HG02798 (cell line): ENCODE measurements around the gene COL26A1.
"Not testable (repeated sequence)": the region's sequence is repeated elsewhere in the genome, so short reads cannot be mapped to it uniquely, and the experiment has no call there.

ENCODE experiments used
- ATAC-seq: cut with Tn5 transposase; IDR thresholded peaks from one replicate; pipeline ENCODE4 v1.9.1; 2021; ENCODE audit warnings: mild to moderate bottlenecking; ENCODE audit not compliant: unreplicated experiment, poor library complexity

COL26A1 gene

GRCh38 chr7:101399759-101400158, 37.1 kb downstream of the COL26A1 start:
- ATAC-seq: no peak

- no peak for ATAC-seq
Observed at GRCh38 chr7:101400751-101401150, 38.1 kb downstream of the COL26A1 start.

- no peak for ATAC-seq
Observed at GRCh38 chr7:101401390-101402080, 38.9 kb downstream of the COL26A1 start.

- ATAC-seq: no peak
Observed at GRCh38 chr7:101402081-101402779, 39.6 kb downstream of the COL26A1 start.

GRCh38 chr7:101402835-101403234, 40.2 kb downstream of the COL26A1 start:
- ATAC-seq: no peak

DNA sequence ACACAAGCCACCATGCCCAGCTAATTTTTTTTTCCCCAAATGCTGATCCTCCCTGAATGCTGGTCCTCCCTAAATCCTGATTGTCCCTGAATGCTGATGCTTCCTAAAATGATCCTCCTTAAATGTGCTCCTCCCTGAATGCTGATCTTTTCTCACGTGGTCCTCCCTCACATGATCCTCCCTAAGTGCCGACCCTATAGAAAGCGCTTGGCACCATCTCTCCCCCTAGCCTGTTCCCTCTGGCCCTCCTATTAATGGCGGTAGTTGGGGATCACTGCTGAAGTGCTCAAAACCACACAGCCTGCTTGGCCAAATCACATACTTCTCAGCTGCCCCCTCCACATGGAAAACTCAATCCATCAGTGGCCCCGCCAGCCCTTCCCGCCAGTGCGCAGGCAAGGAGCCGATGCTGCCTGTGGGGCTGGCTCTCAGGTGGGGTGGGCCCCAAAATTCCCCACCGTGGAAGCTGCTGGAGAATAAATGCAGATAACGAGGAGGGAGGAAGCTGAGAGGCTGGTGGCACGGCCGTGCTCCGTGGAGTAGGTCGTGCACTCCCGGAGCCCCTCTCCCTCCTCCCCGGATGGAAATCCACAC, 42.9 kb downstream of the COL26A1 start:
- ATAC-seq: no peak

GRCh38 chr7:101410743-101411507, 48.2 kb downstream of the COL26A1 start:
- no peak for ATAC-seq

DNA sequence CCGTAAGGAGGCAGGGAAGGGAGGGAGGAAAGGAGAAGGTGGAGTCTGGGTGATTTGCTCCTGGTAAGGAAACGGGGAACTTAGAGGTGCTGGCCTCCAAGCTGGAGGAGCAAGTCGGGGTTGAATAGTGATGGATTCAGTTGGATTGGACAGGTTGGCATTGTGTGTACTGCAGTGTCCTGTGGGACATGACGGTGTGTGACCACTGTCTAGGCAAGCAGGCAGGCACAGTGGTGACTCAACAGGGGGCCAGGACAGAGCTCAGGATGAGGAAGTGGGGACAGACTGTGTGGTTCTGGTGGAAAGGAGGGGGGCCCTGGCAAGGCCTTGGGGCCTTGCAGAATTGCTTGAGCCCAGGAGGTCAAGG, 48.8 kb downstream of the COL26A1 start:
- no peak for ATAC-seq

DNA sequence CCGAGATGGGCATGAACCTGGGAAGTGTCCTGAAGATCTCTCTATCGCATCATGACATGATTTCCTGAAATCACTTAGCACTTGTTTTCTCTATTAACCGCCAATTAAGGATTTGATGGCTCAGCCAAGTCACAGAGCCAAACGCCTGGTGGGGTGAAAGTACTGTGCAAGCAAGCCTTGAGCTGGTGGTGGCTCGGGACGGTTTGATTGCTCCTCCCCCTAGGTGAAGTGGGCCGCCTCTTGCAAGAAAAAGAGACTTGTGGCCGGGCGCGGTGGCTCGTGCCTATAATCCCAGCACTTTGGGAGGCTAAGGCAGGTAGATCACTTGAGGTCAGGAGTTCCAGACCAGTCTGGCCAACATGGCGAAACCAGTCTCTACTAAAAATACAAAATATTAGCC, 50.3 kb downstream of the COL26A1 start:
- ATAC-seq: no peak

DNA sequence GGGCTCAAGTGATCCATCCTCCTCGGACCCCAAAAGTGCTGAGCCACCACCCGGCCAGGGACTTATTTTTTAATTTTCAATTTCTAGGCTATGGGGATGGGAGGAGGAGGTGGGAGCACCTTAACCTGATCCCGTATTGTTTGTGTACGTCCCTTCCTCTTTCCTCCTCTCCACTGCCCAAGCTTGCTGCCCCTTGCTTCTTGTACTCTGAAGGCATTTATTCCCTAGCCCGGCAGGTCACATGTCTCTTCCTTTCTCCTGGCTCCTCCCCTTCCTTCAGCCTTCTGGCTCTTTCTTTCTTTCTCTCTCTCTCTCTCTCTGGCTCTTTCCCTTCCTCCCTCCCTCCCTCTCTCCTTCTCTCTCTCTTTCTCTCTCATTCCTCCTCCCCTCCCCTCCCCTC, 56.0 kb downstream of the COL26A1 start:
- ATAC-seq: no peak

DNA sequence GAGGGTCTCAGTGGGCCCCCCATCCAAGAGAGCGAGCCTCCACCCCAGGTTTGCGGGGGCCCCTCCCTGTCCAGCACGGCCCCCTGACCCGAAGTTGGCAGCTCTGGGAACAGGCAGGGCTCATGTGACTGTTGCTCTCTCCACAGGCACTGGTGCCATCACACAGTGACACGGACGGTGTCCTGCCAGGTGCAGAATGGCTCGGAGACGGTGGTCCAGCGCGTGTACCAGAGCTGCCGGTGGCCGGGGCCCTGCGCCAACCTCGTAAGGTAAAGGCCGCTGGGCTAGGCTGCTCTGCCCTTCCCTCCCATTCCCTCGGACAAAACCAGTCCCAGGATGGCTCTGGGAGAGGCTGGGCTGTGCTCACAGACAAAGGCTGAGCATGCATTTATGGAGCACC, 57.2 kb downstream of the COL26A1 start:
- ATAC-seq: no peak

- ATAC-seq: no peak
Observed at GRCh38 chr7:101420436-101420835, 57.8 kb downstream of the COL26A1 start.

DNA sequence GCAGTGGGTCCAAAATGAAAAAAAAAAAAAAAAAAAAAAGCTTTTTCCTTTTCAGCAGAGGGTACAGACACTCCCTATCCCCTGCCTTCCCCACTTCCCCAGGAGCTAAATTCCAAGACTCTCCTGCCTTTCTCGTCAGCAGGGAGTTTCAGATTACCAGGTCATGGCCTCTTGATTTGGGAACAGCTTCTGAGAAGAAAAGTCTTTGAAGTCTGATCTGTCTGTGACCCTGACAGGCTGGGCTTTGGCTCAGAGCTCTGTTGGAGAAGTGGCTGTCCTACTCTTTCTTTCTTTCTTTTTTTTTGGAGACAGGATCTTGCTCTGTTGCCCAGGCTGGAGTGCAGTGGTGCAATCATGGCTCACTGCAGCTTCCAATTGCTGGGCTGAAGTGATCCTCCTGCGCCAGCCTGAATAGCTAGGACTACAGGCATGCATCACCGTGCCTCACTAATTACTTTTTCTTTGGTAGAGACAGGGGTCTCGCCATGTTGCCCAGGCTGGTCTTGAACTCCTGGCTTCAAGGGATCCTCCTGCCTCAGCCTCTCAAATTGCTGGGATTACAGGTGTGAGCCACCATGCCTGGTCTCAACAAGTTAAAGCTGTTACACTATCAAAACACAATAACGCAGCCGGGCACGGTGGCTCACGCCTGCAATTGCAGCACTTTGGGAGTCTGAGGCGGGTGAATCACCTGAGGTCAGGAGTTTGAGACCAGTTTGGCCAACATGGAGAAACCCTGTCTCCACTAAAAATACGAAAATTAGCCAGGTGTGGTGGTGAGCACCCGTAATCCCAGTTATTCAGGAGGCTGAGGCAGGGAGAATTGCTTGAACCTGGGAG, 59.9 kb downstream of the COL26A1 start:
- no peak for ATAC-seq

DNA sequence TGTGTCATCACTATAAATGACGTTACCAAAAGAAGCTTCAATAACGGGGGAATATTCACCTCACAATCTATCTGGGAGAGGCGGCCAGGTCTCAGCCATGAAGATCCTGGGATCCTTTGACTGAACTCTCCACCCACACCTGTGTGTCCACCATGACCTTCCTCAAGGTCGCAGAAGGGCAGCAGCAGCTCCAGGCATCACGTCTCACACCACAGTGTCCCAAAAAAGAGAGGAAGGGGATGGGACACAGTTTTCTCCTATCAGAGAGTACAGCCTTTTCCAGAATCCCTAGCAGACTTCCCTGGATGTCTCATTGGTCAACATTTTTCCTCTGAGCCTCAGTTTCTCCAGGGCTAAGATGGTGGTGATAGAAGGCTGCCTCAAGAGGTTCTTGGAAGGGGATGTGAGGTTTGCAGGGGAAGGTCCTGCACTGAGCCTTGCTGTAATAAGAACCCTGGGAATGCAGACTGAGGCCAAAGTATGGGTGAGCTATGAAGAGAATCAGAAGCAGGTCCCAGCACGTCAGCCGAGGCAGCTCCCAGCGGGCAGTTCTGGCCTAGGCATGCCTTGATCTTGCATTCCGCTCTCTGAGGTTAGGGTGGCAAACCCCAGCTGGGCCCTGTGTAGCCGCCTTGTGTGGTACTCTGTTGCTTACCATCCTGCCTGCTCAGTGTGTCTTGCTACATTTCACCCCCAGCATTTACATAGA, 63.8 kb downstream of the COL26A1 start:
- no peak for ATAC-seq

DNA sequence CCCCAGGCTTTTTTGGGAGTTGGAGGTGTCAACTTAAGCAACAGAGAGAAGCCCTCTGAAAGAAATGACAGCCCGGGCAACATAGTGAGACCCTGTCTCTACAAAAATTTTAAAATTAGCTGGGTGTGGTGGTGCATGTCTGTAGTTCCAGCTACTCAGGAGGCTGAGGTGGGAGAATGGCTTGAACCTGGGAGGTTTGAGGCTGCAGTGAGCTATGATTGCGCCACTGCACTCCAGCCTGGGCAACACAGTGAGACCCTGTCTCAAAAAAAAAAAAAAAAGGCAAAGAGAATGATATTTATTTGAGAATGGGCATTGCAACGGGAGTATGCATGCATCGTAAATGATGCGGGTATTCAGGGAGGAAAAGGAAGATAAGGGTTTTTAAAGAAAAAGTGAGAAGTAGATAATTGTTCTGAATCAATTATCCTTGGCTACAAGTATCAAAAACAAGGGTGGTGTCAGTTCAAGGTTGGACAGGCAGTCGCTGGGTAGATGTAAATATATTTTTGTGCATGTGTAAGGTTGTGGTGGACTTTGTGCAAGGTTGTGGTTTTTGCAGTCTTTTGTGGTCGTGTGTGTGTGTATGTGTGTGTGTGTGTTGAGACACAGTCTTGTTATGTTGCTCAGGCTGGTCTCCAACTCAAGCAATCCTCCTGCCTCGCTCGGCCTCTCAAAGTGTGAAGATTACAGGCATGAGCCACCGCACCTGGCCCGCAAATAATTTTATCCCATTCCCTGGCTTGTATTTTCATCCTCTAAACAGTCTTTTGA, 65.6 kb downstream of the COL26A1 start:
- ATAC-seq: no peak

DNA sequence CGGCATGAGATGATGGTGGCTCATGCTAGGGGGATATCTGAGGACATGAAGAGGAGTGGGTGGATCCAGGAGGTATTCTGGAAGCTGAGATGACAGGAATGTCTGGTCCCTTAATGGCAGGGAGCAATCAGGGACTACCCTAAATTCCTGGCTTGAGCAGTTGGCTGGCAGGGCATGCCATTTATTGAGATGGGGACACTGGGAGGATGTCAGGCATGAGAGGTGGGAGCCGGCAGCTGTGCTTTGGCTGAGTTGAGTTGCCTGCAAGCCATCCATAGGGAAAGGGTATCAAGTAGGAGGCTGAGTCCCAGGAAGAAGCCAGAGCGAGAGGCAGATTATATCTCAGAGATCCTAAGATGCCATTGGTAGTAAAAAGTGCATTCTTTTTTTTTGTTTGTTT, 69.6 kb downstream of the COL26A1 start:
- ATAC-seq: no peak

DNA sequence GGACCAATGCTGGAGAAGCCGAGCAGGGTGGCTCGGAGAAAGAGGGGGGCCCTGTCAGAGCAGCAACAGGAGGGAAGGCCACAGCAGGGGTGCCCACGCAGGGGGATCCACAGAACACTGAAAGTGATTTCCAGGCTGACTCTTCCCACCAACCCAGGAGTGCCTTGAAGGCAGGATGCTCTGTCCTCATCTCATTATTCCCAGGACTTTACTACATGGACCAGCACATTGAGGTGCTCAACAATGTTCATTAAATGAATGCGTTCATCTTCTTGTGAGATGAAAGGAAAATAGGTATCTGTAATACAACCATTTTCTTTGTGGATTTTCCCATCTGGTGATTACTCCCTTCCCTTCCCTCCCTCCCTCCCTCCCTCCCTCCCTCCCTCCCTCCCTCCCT, 71.0 kb downstream of the COL26A1 start:
- ATAC-seq: no peak

DNA sequence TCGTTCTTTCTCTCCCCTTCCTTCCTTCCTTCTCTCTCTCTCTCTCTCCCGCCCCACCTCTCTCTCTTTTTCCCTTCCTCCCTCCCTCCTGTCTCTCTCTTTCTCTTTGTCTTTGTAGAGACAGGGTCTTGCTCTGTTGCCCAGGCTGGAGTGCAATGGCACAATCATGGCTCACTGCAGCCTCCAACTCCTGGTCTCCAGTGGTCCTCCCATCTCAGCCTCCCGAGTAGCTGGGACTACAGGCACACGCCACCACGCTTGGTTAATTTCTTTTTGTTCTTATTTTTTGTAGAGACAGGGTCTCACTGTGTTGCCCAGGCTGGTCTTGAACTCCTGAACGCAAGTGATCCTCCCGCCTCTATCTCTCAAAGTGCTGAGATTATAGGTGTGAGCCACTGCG, 71.5 kb downstream of the COL26A1 start:
- not testable (repeated sequence) for ATAC-seq
